ENCODE data around the gene KIAA0232. TPM values are rescaled to one million over a fixed set of nuclear protein-coding genes. Genes with fewer than 3 reads are reported as not detected.

Gene KIAA0232
- total RNA-seq, 8 experiments from 2014 or later = 18.2 to 42.5 (median 35.8) TPM

DNA sequence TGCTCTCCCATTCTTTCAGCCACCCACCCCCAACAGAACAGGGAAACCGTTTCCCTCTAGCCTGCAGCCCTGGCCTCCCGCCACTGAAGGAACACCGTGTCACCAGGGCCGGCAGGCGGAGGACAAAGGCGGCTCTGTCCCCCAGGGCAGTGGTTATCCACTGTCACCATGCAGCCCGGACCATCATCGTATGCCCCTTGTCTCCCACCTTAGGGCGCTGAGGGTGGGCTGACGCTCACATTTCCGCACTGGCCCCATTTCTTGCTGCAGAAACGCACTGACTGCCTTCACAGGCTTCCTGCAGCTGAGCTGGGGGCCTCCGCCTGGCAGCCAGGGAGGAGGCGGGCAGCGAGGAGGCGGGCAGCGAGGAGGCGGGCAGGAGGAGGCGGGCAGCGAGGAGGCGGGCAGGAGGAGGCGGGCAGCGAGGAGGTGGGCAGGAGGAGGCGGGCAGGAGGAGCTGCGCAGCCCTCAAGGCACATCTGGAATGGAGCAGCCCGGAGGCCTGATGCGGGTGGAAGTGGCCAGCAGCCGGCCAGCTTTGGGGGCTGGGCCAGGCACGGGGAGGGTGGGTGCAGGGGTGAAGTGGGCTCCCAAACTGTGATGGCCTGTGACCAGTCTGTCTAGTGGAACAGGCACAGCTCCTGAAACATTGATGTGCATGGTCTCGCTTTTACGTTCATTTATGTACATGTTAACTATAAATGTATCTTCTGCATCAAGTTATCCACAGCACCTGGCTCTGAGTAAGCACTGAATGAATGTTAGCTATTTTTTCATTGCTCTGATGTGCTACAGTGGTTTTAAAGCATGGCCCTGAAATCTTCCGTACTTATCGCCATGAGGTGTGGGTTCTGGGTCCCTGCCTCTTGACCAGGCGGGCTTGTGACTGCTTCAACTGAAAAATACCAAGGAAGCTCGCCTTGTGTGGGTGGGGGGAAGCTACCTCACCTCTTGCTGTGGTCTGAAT lies 20.6 kb upstream of the KIAA0232 start:
- no peak overlapping the region for H3K4me3 ChIP-seq
- in situ Hi-C loops (cut with MboI; ENCODE audit: low pct_unique_long_range_greater_than_20kb in 2 of 9, low sequenced_read_pairs in 9 of 9, unreplicated experiment in 9 of 9) = no loop called here
- no peak overlapping the region for H3K27ac ChIP-seq
- ATAC-seq (replicated peaks in 6 of 8) = peak; percentile 19 to 81 (median 37)
- H3K4me1 ChIP-seq (replicated peaks in 1 of 2) = no peaks in the 10 kb centered on the region
- 20 to 100% (median 75%) methylated on average over 3 to 6 of the region's 35 CpGs; no CpG with 5 or more reads in 5 of the 10 experiments for WGBS, 10 experiments

DNA sequence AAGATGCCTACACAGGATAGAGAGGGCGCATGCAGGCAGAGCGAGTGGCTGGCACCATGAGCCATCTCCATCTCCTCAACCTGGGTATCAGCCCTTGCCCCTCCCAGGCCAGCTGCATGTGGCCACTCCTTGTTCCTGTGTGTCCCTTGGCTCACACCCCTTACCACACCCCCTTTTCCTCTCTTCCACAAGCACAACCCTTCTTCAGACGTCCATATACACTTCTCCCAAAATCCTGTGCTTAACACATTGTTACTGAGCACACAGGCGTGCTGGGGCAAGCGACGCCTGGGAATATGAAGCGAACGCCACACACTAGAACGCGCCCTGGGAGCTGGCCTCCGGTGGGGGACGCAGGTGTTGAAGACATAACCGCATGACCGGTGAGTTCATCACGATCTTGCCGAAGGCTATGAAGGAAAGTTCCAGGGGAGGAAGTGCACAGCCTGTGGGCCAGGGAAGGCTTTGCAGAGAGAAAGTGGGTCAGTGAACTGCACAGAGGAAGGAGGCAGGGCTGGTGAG lies 19.1 kb upstream of the KIAA0232 start:
- Histone ChIP-seq H3K4me3 (no peak overlapping the region), H3K27ac (no peak overlapping the region), H3K4me1 (replicated peaks in 1 of 2) (peaks cover 0 to 3% of the 10 kb centered on the region in 2 donors)
- peak in 2 of 8 experiments; percentile 30 to 69 for ATAC-seq (replicated peaks in 6 of 8)
- in situ Hi-C loops (cut with MboI; ENCODE audit: low pct_unique_long_range_greater_than_20kb in 2 of 9, low sequenced_read_pairs in 9 of 9, unreplicated experiment in 9 of 9) = no loop called here
- WGBS, 10 experiments = 72 to 100% (median 90%) methylated on average over 1 to 14 of the region's 16 CpGs; no CpG with 5 or more reads in 4 of the 10 experiments

DNA sequence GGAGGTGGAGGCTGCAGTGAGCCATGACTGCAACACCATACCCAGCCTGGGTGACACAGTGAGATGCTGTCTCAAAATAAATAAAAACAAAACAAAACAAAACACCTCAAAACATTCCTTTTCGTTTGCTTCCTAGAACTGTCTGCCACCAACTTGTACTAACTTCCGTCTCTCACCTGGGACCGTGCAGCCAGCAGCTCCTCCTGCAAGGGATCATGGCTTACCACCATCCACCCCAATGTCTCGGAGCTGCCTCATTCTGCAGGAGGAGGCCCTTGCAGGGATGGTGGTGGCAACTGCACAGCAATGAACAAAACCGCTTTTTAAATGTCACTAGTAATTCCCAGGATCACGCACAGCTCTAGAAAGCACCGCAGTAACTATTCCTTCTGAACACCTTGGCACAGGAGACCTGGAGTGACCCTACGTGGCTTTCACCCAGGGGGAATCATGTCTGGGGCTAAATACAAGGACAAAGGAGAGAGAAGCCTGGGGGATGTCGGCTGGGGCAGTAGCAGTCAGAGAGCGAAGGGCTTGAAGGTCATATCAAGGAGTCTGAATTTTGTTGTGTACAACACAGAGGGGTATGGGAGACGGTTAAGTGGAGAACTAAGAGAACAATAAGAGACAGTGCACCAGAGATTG lies 17.4 kb upstream of the KIAA0232 start:
- Histone ChIP-seq H3K4me1 (replicated peaks in 1 of 2) (peaks cover 0 to 3% of the 10 kb centered on the region in 2 donors), H3K4me3 (no peak overlapping the region), H3K27ac (no peak overlapping the region)
- no peak for ATAC-seq (replicated peaks in 6 of 8)
- in situ Hi-C loops (cut with MboI; ENCODE audit: low pct_unique_long_range_greater_than_20kb in 2 of 9, low sequenced_read_pairs in 9 of 9, unreplicated experiment in 9 of 9) = no loop called here
- 48 to 100% (median 82%) methylated on average over 1 to 5 of the region's 11 CpGs; no CpG with 5 or more reads in 2 of the 10 experiments for WGBS, 10 experiments

DNA sequence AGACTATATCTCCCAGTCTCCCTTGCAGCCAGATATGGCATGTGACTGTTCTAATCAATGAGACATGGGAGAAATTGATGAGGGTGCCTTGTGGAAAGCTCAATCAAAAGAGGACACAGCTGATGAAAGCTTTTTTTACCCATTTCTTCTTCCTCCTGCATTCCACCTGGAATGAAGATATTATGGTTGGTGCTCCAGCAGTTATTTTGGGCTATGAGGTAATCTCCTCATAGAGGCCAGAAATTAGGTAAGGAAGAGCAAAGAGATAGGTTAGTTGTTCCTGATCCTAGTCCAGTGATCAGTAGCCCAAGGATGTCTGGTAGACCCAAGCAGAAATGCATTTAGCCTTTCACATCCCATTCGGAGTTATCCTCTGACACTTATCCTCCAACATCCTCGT lies 16.8 kb upstream of the KIAA0232 start:
- no peak for ATAC-seq (replicated peaks in 6 of 8)
- WGBS, 10 experiments = 60 to 100% (median 82%) methylated on average over 1 to 2 of the region's 2 CpGs; no CpG with 5 or more reads in 2 of the 10 experiments
- Histone ChIP-seq H3K4me3 (no peak overlapping the region), H3K4me1 (replicated peaks in 1 of 2) (peaks cover 0 to 3% of the 10 kb centered on the region in 2 donors), H3K27ac (no peak overlapping the region)
- in situ Hi-C loops (cut with MboI; ENCODE audit: low pct_unique_long_range_greater_than_20kb in 2 of 9, low sequenced_read_pairs in 9 of 9, unreplicated experiment in 9 of 9) = no loop called here

DNA sequence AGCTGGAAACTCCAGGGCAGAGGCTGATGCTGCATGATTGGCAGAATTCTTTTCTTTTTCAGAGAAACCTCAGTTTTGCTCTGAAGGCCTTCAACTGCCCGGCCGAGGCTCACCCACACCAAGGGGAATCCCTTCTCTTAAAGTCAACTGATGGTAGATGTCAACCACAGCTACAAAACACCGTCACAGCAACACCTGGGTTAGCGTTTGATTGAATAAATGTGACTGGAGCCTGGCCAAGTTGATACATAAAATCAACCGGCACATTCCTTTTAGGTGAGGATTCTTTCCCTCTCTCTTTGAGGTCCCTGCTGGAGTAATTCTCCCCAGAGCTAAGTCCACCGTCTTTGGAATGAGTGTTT lies 15.2 kb upstream of the KIAA0232 start:
- in situ Hi-C loops (cut with MboI; ENCODE audit: low pct_unique_long_range_greater_than_20kb in 2 of 9, low sequenced_read_pairs in 9 of 9, unreplicated experiment in 9 of 9) = no loop called here

DNA sequence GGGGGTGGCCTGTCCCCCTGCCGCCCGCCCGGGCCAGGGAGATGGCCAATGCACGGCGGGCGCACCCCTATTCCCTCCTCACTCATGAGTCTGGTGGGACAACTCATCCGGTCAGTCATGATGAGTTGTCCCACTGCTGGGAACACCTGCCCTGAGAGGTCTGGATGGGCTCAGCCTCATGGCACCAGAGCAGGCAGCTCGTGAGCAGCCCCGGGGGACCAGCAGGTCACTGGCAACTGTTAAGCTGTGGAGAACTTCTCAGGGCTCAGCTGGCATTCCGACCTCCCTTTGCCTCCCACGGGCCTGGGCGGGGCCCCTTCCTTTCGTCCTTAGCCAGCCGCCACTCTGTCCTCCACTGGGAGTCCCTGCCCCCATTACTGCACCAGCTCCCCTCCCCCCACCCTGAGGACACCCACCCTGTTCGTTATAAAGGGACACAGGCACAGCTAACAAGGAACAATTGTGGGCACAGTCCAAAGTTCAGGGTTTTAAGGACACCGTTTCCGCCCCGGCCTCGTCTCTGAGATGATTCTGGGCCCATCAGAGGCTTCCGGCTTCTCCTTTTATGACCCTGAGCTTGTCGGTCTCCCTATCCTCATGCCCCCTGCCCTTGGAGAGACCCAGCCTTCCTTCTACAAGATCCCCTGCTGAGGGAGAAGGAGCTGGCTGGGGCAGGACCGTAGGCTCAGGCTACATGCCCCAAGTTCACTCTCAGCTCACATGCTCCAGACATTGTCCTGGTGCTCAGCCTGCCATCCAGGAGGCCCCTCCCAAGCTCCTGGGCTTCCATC lies 14.6 kb upstream of the KIAA0232 start:
- 60 to 89% methylated on average over 1 to 12 of the region's 22 CpGs; no CpG with 5 or more reads in 8 of the 10 experiments for WGBS, 10 experiments
- in situ Hi-C loops (cut with MboI; ENCODE audit: low pct_unique_long_range_greater_than_20kb in 2 of 9, low sequenced_read_pairs in 9 of 9, unreplicated experiment in 9 of 9) = no loop called here
- no peak overlapping the region for H3K27ac ChIP-seq
- ATAC-seq (replicated peaks in 6 of 8) = peak in 2 of 8 experiments; percentile 16 to 19
- H3K4me1 ChIP-seq (replicated peaks in 1 of 2) = peaks cover 6 to 10% of the 10 kb centered on the region in 2 donors
- no peak overlapping the region for H3K4me3 ChIP-seq

More for the DNA sequence above, 15.2 kb upstream of the KIAA0232 start:
- Histone ChIP-seq H3K4me1 (replicated peaks in 1 of 2) (peaks cover under 1 to 4% of the 10 kb centered on the region in 2 donors), H3K4me3 (no peak overlapping the region), H3K27ac (no peak overlapping the region)
- WGBS, 10 experiments = 80 to 87% (median 83%) methylated on average over 1 to 3 of the region's 6 CpGs; no CpG with 5 or more reads in 7 of the 10 experiments
- no peak for ATAC-seq (replicated peaks in 6 of 8)

DNA sequence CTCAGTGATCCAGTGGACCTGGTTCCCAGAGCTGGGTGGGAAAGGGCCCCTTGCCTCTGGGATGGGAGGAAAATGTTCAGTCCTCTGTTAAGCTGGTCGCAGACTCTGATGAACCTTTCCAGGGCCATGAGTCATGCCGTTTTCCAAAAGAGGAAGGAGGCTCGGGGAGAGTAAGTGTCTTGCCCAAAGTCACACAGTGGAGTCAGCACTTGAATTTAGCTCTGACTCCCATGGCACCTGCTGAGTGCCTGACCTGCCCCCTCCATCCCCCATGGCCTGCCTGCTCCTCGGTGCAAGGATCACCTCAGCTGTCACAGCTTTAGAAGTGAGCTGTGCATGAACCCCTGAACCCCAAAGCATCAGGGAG lies 14.0 kb upstream of the KIAA0232 start:
- peaks cover 11 to 14% of the 10 kb centered on the region in 2 donors for H3K4me1 ChIP-seq (replicated peaks in 1 of 2)
- no peak overlapping the region for H3K27ac ChIP-seq
- H3K4me3 ChIP-seq = no peak overlapping the region
- 10 to 92% (median 35%) methylated on average over 1 to 2 of the region's 4 CpGs; no CpG with 5 or more reads in 6 of the 10 experiments for WGBS, 10 experiments
- ATAC-seq (replicated peaks in 6 of 8) = peak in 4 of 8 experiments; percentile 9 to 58 (median 40)
- in situ Hi-C loops (cut with MboI; ENCODE audit: low pct_unique_long_range_greater_than_20kb in 2 of 9, low sequenced_read_pairs in 9 of 9, unreplicated experiment in 9 of 9) = no loop called here

DNA sequence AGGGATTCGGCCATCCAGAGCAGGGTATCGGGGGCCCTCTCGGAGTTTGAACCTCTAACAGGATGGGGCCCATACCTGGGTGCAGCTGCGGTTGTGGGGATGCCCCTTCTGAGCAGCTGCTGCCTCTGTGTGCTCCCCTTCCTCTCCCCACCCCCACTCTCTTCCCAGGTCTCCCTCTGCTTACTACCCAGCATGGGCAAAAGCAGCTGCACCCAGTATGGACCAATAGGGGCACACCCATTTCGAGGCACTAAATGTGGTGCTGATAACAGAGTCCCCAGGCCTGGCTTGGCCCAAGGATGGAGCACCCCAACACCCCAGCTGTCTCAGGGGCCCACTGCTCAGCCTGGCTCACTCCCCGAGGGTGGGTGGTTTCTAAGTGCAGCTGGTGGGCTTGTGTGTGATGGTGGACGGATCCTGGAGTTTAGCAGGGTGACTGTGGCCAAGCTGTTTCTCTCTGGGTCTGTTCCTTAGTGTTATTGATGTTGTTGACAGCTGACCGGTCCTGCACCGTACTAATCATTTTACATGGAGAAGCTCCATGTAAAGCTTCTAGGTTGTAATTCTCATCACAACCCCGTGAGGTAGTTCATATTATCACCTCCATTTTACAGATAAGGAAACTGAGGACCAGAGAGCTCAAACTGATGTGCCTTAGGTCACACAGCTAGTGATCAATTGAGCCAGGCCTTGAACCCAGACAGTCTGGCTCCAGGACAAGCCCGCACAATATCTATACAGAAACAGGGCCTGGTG lies 13.1 kb upstream of the KIAA0232 start:
- in situ Hi-C loops (cut with MboI; ENCODE audit: low pct_unique_long_range_greater_than_20kb in 2 of 9, low sequenced_read_pairs in 9 of 9, unreplicated experiment in 9 of 9) = no loop called here
- no peak overlapping the region for H3K27ac ChIP-seq
- H3K4me1 ChIP-seq (replicated peaks in 1 of 2) = peaks cover 11 to 14% of the 10 kb centered on the region in 2 donors
- ATAC-seq (replicated peaks in 6 of 8) = no peak
- no peak overlapping the region for H3K4me3 ChIP-seq
- WGBS, 10 experiments = 68 to 100% (median 89%) methylated on average over 1 to 7 of the region's 11 CpGs; no CpG with 5 or more reads in 3 of the 10 experiments

DNA sequence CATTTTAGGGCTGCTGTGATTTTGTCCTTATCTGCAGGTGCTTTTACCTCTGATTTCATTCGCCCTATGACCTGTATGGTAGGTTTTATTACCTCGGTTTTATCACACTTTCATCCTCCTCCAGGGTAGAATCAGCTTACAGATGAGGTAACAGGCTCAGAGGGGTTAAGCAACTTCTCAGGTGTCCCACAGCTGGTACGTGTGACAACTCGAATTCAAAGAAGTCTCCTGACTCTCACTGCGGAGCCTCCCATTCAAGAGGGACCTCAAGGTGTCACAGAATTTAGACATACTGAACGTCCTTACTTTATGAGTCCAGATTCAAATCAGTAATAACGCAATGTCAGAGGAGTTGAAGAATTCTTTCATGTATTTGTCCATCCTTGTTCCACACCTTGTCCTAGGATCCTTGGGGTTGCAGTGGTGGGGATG lies 12.5 kb upstream of the KIAA0232 start:
- H3K4me1 ChIP-seq (replicated peaks in 1 of 2) = peaks cover 11 to 14% of the 10 kb centered on the region in 2 donors
- 20 to 80% (median 50%) methylated on average over 2 to 7 of the region's 7 CpGs; no CpG with 5 or more reads in 3 of the 10 experiments for WGBS, 10 experiments
- ATAC-seq (replicated peaks in 6 of 8) = no peak
- no peak overlapping the region for H3K4me3 ChIP-seq
- H3K27ac ChIP-seq = no peak overlapping the region
- in situ Hi-C loops (cut with MboI; ENCODE audit: low pct_unique_long_range_greater_than_20kb in 2 of 9, low sequenced_read_pairs in 9 of 9, unreplicated experiment in 9 of 9) = no loop called here

DNA sequence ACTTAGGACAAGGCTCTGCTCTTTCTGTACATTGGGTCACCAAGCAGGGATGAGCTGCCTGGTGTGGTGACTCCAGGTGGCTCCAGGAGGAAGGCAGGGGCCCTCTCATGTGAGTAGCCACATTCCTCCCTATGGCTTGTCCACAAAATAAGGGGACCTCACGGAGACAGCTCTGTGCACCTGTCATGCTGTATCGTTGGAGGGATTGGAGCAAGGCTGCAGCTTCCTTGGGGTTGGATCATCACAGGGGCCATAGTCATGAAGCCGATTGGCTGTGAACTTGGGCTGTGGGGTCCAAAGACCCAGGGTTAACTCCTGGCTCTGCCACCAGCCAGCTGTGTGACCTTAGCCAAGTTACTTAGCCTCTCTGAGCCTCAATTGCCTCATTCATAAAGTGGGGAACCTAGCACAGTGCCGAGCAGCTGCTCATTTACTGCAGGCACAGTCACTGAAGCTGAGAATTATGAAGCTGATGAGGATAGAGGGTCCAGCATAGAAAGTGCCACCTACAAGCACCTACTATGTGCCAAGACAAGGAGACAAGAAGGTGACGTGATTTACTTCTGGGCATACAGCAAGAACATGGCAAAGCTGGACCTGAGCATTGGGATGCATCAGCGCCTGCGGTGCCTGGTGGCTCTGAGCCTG lies 11.8 kb upstream of the KIAA0232 start:
- in situ Hi-C loops (cut with MboI; ENCODE audit: low pct_unique_long_range_greater_than_20kb in 2 of 9, low sequenced_read_pairs in 9 of 9, unreplicated experiment in 9 of 9) = no loop called here
- H3K4me1 ChIP-seq (replicated peaks in 1 of 2) = peaks cover 11 to 14% of the 10 kb centered on the region in 2 donors
- H3K4me3 ChIP-seq = no peak overlapping the region
- ATAC-seq (replicated peaks in 6 of 8) = no peak
- whole genome bisulfite sequencing, 10 experiments = 40 to 100% (median 80%) methylated on average over 1 to 3 of the region's 7 CpGs; no CpG with 5 or more reads in 1 of the 10 experiments
- H3K27ac ChIP-seq = no peak overlapping the region

DNA sequence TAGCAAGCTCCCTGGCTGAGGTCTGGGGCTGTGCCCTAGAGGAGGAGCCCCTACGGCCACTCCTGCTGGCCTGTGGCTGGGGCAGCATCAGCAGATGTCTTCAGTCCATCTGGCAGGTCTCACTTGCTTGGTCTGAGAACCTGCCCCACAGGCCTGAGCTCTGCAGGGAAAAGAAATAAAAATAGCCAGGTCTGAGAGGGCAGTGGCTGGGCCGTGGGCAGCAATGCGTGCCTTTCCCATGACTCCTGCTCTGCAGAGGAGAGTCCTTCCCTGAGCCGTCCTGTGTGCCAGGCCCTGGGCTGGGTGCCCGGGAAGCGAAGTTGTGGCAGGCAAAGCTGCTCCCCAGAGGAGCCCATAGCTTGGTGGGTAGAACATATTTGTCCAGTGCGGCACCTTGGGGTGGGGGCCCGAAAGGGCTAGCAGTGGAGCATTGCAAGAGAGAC lies 11.3 kb upstream of the KIAA0232 start:
- in situ Hi-C loops (cut with MboI; ENCODE audit: low pct_unique_long_range_greater_than_20kb in 2 of 9, low sequenced_read_pairs in 9 of 9, unreplicated experiment in 9 of 9) = no loop called here
- H3K4me1 ChIP-seq (replicated peaks in 1 of 2) = peaks cover 11 to 14% of the 10 kb centered on the region in 2 donors
- H3K4me3 ChIP-seq = no peak overlapping the region
- WGBS, 10 experiments = 44 to 86% (median 65%) methylated on average over 2 to 4 of the region's 8 CpGs; no CpG with 5 or more reads in 7 of the 10 experiments
- peak in 2 of 8 experiments; percentile 20 to 53 for ATAC-seq (replicated peaks in 6 of 8)
- no peak overlapping the region for H3K27ac ChIP-seq

Measured in motor neuron (in vitro differentiated cells).